ENCODE results near the gene EPS15.

GRCh38 chr1:51330331-51331201 is 188.5 kb downstream of the EPS15 start, which contains the start of gene TTC39A:
- no peak for TF ChIP-seq POLR2A (IDR thresholded peaks at IDR 0.05; ENCODE audit: low read depth)
- TF ChIP-seq POLR2AphosphoS5 (IDR thresholded peaks at IDR 0.05) = no peak
- no peak for TF ChIP-seq CTCF (IDR thresholded peaks at IDR 0.05)
